Stimulated activated naive CD4-positive, alpha-beta T cell (primary cell): ENCODE data around the gene ABO.
"Not testable (repeated sequence)": the region's sequence is repeated elsewhere in the genome, so short reads cannot be mapped to it uniquely, and the experiment has no call there.

ENCODE experiments used
- DNase-seq, 6 experiments: peaks; one replicate each; lab custom pipeline; 2025; lab: John Stamatoyannopoulos, UW

The ABO gene

GRCh38 chr9:133275105-133276000, at the start of gene ABO:
Gene ABO (minus strand): TSS chr9:133275201.
- DNase-seq, result no peak

DNA sequence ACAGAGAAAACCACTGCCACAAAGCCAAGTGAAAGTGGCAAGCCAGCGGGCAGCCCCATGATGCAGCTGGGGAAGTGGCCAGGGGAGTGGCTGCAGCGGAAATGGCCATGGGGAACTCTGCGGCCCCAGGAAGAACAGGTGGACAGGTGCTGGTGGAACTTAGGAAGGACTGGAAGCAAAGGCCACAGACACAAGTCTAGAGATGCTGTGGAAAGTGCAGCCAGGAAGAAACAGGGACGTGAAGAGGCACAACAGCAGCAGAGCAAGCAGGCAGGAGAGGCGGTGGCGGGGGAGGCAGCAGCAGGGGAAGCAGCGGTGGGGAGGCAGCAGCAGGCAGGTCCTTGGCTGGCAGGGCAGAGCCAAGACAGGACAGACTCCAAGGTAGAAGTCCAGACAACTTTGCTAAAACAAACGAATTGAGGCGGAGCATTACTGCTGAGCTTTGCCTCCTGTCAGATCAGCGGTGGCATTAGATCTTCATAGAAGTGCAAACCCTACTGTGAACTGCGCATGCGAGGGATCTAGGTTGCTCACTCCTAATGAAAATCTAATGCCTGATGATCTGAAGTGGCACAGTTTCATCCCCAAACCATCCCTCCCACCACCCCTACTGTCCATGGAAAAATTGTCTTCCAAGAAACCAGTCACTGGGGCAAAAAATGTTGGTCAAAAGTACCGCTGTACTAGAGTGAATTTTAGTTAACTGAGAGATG, 49.1 kb upstream of the ABO start:
- DNase-seq, result no peak

GRCh38 chr9:133323211-133323610, 48.2 kb upstream of the ABO start:
- DNase-seq, result no peak

DNA sequence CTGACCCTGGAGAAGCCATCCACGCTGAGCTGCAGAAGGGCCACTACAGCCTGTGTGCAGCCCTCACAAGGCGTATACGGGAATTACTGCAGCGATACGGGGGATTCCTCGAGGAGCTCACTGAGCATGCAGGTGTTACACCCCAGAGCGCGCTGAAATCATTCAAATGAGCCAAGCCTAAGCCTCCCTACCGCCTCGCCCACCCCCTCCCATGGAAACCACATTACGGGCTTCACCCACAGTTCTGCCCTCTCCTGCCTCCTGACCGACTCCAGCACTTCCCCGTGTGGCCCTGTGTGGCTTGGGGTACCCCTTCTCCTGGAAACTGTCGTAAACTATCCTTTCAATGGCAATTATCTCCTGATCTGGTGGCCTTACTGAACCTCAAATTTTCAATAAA, 47.7 kb upstream of the ABO start:
- no peak for DNase-seq

DNA sequence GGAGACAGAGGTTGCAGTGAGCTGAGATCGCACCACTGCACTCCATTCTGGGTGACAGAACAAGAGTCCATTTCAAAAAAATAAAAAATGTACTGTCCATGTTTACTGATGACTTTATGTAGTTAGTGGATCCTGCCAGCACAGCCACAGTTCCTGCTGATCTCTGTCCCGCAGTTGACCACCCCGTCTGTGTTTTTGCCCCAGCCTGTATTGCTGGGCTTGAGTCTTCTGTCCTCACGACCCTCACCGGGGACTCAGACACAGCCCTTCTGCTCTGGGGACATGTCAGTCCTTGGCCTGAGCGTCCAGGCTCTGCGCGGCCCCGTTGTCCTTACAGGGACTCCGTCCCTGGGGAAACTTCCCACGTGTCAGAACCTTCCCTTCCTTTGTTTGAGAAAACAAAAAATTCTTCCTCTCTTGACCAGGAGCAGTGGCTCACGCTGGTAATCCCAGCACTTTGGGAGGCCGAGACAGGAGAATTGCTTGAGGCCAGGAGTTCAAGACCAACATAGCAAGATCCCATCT, 46.5 kb upstream of the ABO start:
- no peak for DNase-seq

GRCh38 chr9:133320421-133320881, 45.5 kb upstream of the ABO start:
- DNase-seq, result no peak

DNA sequence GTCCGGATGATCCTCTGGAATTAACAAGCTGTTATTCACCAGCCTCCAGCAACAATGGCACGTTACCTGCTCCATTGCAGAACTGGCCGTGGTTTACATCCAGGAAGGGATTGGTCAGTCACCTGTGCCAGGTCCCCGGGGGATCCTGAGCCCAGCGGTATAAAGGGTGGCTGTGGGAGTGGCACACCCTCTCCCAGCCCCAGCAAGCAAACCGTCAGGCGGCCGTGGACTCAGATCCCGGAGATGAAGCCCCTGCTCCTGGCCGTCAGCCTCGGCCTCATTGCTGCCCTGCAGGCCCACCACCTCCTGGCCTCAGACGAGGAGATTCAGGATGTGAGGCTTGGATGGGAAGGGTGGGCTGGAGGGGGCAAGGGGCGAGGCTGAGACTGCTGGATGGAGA, 42.5 kb upstream of the ABO start:
- not testable (repeated sequence) for DNase-seq

DNA sequence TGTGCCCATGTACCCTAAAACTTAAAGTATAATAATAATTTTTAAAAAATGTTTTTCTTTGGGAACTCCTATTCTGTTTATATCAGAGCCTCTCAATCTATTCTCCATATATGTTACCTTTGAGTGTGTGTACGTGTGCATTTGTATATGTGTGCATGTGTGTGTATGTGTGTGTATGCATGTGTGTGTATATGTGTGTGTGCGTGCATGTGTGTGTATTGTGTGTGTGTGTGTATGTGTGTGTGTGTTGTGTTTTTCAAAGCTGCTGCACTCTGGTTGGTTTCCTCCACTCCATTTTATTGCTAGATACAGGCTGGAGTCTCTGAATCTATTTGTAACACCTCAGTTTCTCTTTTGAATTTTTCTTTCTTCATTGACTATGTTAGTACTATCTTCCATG, 41.0 kb upstream of the ABO start:
- no peak for DNase-seq

GRCh38 chr9:133309608-133310007, 34.6 kb upstream of the ABO start:
- no peak for DNase-seq

DNA sequence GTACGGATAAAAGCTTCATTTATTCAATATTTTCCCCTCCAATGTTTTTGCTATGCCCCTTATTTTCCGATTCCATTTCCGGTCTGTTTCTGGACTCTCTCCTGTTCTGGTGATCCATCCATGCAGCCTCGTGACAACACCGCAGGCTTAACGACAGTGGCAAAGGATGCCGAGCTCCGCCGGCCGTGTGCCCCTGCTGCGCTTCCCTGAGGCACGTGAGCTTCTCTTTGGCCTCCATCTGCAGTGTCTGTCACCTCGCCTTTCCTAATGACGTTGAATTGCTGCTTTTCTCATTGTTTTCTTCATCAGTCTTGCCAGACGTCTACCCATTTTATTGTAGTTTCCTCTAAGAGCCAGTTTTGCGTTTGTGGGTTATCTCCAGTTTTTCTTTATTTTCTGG, 32.3 kb upstream of the ABO start:
- no peak for DNase-seq

GRCh38 chr9:133306242-133307204, 31.5 kb upstream of the ABO start:
- no peak for DNase-seq

DNA sequence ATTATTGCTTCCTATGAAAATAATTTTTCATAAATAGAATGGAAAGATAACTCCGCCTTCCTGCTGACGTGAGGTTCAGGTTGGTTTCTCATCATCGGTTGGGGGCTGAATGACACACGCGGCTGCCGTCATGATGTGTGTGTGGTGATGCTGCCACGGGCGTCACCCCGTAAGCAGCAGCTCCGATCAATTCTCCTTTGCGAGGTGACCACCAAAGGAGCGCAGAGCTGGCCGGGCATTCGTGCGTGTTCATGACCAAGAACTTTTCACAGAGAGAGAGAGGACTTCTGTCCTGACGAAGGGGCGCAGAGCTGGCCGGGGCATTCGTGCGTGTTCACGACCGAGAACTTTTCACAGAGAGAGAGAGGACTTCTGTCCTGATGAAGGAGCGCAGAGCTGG, 30.7 kb upstream of the ABO start:
- no peak for DNase-seq

DNA sequence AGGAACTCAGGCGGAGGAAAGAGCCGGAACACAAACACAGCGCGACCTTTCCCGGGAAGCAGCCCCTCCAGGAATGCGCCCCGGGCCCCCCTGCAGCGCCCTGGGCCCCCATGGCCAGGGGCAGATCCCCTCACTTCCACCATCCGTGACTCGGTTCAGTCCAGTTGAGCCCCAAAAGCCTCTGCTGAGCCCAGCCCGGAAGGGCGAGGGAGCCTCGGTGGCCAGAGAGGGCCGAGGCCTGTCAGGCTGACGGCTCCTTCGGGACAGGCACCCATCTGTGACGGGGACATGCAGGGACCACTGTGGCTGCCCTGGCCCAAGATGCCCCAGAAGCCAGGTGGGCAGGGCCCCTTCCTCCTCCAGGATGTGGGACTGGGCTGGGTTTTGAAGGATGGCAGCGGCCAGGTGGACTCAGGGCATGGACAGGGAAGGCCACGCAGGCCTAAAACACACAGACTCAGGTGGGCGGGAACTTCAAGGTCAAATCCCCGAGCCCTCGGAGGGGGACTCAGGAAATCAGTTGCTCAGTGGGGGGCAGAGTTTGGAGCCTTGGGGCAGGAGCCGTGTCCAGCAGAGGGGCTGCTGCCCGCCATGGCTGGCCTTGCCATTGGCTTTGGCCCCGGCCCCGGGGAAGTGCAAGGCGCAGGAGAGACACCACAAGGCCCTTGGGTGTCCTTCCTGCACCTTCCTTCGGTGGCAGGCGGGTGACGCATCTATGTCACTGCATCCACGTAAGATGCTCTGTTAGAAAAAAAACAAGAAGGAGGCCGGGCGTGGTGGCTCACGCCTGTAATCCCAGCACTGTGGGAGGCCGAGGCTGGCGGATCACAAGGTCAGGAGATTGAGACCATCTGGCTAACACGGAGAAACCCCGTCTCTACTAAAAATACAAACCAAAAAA, 29.7 kb upstream of the ABO start:
- no peak for DNase-seq

DNA sequence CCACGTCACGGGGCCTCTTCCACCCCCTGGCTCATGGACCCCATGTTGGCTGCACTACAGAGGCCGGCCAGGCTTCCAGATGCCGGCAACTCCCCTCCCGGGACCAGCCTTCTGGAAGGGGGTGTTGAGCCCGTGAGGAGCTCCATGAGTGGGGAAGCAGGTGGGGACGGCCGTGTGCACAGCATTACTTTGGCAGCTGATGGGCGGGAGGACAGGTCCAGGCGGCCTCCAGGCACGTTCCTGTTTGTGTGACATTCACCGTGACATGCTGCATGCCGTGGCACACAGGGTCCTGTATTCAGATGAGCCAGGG, 29.1 kb upstream of the ABO start:
- DNase-seq, result no peak

DNA sequence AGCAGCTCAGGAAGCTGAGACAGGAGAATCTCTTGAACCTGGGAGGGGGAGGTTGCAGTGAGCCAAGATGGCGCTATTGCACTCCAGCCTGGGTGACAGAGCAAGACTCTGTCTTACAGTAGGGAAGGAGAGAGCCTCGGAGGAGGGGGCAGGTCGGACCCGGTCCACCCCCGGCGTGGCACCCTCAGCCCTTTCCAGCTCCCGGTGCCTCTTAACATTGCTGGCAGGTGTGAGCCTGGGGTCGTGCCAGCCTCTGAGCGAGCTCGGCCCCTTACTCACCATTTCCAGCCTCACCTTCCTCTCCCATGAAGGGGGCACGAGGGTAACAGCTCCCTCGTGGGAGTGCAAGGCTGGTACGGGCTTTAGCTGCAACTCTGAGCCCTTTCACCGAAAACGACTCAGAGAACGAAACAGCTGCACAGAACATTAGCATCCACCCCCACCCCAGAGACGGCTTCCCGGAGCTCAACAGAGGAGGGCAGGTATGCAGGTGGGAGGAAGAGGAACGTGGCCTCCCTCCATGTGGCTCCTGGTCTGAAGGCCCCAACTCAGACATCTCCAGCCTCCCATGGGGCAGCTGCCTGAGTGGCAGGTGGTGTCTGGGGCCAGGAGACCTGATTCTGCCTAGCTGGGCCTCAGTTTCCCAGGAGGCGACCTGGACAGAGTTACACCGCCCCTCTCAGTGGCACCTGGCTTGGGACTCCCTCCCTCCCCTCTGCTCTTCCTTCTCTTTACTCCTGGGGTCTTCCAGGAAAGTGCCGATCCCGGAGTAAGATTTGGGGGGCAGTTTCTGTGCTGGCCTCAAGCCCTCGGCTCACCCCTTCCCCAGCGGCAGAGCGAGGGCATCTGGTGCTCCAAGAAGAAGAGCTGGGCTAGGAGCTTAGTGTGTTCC, 28.5 kb upstream of the ABO start:
- DNase-seq, result no peak

DNA sequence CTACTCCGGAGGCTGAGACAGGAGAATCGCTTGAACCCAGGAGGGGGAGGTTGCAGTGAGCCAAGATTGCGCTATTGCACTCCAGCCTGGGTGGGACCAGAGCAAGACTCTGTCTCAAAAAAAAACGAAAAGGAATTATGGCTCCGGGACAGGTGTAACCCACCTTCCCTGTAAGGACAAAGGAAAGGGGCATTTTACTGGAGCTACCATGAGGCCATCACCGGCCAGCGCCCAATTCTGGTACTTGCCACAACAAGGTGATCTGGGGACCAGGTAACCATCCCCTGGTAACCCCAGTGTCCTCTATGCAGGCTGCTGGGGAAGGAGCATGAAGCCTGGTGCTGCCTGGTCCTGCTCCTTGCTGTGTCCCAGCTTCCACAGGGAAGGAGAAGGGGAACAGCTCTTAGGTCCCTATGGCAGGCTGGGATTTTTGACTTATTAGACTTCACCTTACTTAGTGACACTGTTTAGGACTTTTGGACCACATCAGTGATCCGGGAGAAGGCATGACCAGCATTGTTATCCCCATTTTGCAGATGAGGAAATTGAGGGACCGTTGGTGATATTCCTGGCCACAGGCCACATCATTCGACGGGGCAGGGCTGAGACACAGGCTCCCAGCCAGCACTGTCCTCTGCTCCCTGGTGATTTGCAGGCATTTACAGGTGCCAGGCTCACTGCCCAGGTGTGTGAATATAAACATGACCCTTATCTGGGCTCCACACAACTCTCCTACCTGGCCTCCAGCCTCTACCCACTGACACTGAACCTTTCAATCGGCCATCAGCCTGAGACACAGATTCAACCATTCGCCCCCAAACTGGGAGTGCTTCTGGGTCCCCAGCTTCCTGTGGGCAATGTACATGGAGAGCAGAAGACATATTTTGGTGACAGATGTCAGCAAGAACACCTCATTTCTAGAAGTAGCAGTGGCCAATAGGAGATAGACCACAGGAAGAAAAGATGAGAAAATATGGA, 26.5 kb upstream of the ABO start:
- no peak for DNase-seq

GRCh38 chr9:133299996-133300395, 25.0 kb upstream of the ABO start:
- DNase-seq, result not testable (repeated sequence)

DNA sequence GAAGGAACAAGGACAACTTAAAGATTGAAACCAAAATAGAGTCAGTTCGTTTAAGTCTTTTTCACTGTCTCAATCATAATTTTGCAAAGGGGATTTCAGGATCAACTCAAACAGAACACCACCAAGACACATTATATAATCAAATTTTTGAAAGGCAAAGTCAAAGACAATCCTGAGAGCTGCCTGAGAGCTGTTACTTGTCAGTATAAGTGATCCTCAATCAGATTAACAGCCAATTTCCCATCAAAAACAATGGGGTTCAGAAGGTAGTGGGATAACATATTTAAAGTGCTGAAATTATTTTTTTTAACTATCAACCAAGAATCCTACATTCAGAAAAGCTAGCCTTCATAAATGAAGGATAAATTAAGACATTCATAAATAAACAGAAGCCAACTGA, 19.3 kb upstream of the ABO start:
- no peak for DNase-seq
